H7 (cell line): ENCODE measurements around the gene MTMR10. TPM values are rescaled to one million over a fixed set of nuclear protein-coding genes. Genes with fewer than 3 reads are reported as not detected.

Experiments used
- DNase-seq: peaks from one replicate; pipeline ENCODE4 v3.0.0; 2012
- H3K27me3 ChIP-seq: 2 replicates; pipeline ENCODE4 v1.6.0; 2011; ENCODE audit warnings: mild to moderate bottlenecking, low read length; ENCODE audit not compliant: control insufficient read depth, insufficient read depth
- H3K36me3 ChIP-seq: replicated peaks from 2 replicates; pipeline ENCODE4 v1.5.1; 2011; ENCODE audit warnings: low read length; ENCODE audit not compliant: control insufficient read depth, insufficient read depth
- H3K4me3 ChIP-seq: 2 replicates; pipeline ENCODE4 v1.5.1; 2011; ENCODE audit warnings: low read depth, mild to moderate bottlenecking, control low read depth, low read length, moderate library complexity; ENCODE audit not compliant: insufficient read depth
- total RNA-seq: library from RNA; depleted of rRNA; stranded (reverse); fragments of >200 nt; shearing (Covaris generic); gene quantifications from 2 replicates; pipeline ENCODE4 v1.2.3, GENCODE V29; 2014

MTMR10 gene
- total RNA-seq, 1 experiment from 2014 or later, result 11.0 TPM

GRCh38 chr15:30956216-30957124 is 35.0 kb downstream of the MTMR10 start:
- no peak overlapping the region for H3K4me3 ChIP-seq
- no peak for DNase-seq
- no peaks in the 10 kb centered on the region for H3K27me3 ChIP-seq

GRCh38 chr15:30954674-30955073 is 36.8 kb downstream of the MTMR10 start:
- peaks cover 17% of the 10 kb centered on the region for H3K36me3 ChIP-seq
- DNase-seq, result no peak

More at GRCh38 chr15:30956216-30957124, 35.0 kb downstream of the MTMR10 start:
- peaks cover 17% of the 10 kb centered on the region for H3K36me3 ChIP-seq

GRCh38 chr15:30953731-30954378 is 37.6 kb downstream of the MTMR10 start:
- H3K27me3 ChIP-seq, result no peaks in the 10 kb centered on the region
- H3K36me3 ChIP-seq, result peaks cover 17% of the 10 kb centered on the region
- no peak overlapping the region for H3K4me3 ChIP-seq
- peak; percentile 20 for DNase-seq

More at GRCh38 chr15:30954674-30955073, 36.8 kb downstream of the MTMR10 start:
- Histone ChIP-seq H3K4me3 (no peak overlapping the region), H3K27me3 (no peaks in the 10 kb centered on the region)

GRCh38 chr15:30953183-30953582 is 38.2 kb downstream of the MTMR10 start:
- Histone ChIP-seq H3K27me3 (no peaks in the 10 kb centered on the region), H3K4me3 (no peak overlapping the region), H3K36me3 (peaks cover 15% of the 10 kb centered on the region)
- no peak for DNase-seq

- Histone ChIP-seq H3K27me3 (no peaks in the 10 kb centered on the region), H3K4me3 (no peak overlapping the region), H3K36me3 (peaks cover 19% of the 10 kb centered on the region)
- DNase-seq, result no peak
Measured at GRCh38 chr15:30943654-30944335, 47.6 kb downstream of the MTMR10 start.

GRCh38 chr15:30941520-30941919 is 49.9 kb downstream of the MTMR10 start:
- peak; percentile 19 for DNase-seq
- Histone ChIP-seq H3K4me3 (no peak overlapping the region), H3K36me3 (peaks cover 21% of the 10 kb centered on the region), H3K27me3 (no peaks in the 10 kb centered on the region)

- DNase-seq, result no peak
- no peak overlapping the region for H3K4me3 ChIP-seq
- H3K27me3 ChIP-seq, result no peaks in the 10 kb centered on the region
- peaks cover 21% of the 10 kb centered on the region for H3K36me3 ChIP-seq
Measured at GRCh38 chr15:30940359-30940758, 51.1 kb downstream of the MTMR10 start.

- Histone ChIP-seq H3K4me3 (no peak overlapping the region), H3K36me3 (peaks cover 22% of the 10 kb centered on the region), H3K27me3 (no peaks in the 10 kb centered on the region)
- DNase-seq, result no peak
Measured at GRCh38 chr15:30939161-30939560, 52.3 kb downstream of the MTMR10 start.

GRCh38 chr15:30933293-30933692 is 58.1 kb downstream of the MTMR10 start:
- DNase-seq, result no peak
- Histone ChIP-seq H3K36me3 (peaks cover 12% of the 10 kb centered on the region), H3K27me3 (no peaks in the 10 kb centered on the region), H3K4me3 (no peak overlapping the region)

- DNase-seq, result no peak
- peaks cover 25% of the 10 kb centered on the region for H3K36me3 ChIP-seq
- H3K4me3 ChIP-seq, result no peak overlapping the region
- no peaks in the 10 kb centered on the region for H3K27me3 ChIP-seq
Measured at GRCh38 chr15:30930422-30930821, 61.0 kb downstream of the MTMR10 start.

- peaks cover 28% of the 10 kb centered on the region for H3K36me3 ChIP-seq
- no peak for DNase-seq
- H3K27me3 ChIP-seq, result no peaks in the 10 kb centered on the region
- H3K4me3 ChIP-seq, result no peak overlapping the region
Measured at GRCh38 chr15:30929982-30930381, 61.4 kb downstream of the MTMR10 start.

- no peak for DNase-seq
- no peak overlapping the region for H3K4me3 ChIP-seq
- peaks cover 32% of the 10 kb centered on the region for H3K36me3 ChIP-seq
- no peaks in the 10 kb centered on the region for H3K27me3 ChIP-seq
Measured at GRCh38 chr15:30929064-30929669, 62.3 kb downstream of the MTMR10 start.

- H3K36me3 ChIP-seq, result peaks cover 38% of the 10 kb centered on the region
- no peak for DNase-seq
- no peak overlapping the region for H3K4me3 ChIP-seq
- H3K27me3 ChIP-seq, result no peaks in the 10 kb centered on the region
Measured at GRCh38 chr15:30928076-30928475, 63.4 kb downstream of the MTMR10 start.

GRCh38 chr15:30927148-30927761 is 64.2 kb downstream of the MTMR10 start:
- no peak for DNase-seq
- Histone ChIP-seq H3K36me3 (peaks cover 38% of the 10 kb centered on the region), H3K27me3 (no peaks in the 10 kb centered on the region), H3K4me3 (no peak overlapping the region)
